ENCODE results near the gene HSBP1. TPM values are rescaled to one million over a fixed set of nuclear protein-coding genes. Genes with fewer than 3 reads are reported as not detected.

The HSBP1 gene
- total and polyA plus RNA-seq, 2 of the 13 experiments (the other 11 are each of a cell fraction or from before 2014, with no cell fraction given) = 249 to 292 TPM

DNA sequence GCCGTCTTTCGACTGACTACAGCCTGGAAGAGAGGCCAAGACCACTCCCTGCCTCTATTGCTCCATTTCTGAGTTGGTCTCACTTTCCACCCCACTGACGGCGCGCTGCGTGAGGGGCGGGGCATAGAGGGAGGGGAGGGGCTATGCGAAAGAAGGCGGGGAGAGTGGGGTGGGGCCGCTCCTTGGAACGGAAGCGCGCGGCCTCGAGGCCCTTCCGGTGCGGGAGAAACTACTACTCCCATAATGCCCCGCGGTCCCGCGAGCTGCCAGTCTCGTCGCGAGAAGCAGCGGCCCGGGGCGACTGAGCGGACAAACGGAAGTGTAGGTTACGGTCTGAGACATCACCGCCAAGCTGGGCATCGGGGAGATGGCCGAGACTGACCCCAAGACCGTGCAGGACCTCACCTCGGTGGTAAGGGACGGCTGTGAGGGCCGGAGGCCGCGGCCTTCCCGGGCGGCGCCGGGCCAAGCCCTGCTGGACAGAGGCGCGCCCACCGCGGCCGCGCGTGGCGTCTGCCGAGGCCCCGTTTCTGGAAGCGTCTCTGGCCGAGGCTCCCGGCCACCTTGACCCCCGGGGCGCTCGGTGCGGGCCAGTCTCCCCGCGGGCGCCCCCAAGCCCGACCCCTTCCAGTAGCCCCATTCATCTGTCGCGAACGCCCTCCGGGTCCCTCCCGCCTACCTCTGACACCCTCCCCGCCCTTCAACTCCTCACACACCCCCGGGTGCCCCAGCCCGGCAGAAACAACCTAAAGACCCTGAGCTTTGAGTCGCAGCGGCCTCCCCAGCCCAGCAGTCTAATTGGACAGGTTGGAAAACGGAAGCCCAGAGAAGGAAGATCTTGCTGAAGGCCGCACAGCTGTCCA, at the start of gene HSBP1 (continued):
- no peak for TF ChIP-seq CC2D1A (CRISPR knock-in tag; IDR thresholded peaks at IDR 0.05)
- TF ChIP-seq TAF1 (CRISPR knock-in tag; IDR thresholded peaks at IDR 0.05) = peak; percentile 84
- TF ChIP-seq, protein P1, sequence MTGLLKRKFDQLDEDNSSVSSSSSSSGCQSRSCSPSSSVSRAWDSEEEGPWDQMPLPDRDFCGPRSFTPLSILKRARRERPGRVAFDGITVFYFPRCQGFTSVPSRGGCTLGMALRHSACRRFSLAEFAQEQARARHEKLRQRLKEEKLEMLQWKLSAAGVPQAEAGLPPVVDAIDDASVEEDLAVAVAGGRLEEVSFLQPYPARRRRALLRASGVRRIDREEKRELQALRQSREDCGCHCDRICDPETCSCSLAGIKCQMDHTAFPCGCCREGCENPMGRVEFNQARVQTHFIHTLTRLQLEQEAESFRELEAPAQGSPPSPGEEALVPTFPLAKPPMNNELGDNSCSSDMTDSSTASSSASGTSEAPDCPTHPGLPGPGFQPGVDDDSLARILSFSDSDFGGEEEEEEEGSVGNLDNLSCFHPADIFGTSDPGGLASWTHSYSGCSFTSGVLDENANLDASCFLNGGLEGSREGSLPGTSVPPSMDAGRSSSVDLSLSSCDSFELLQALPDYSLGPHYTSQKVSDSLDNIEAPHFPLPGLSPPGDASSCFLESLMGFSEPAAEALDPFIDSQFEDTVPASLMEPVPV (CRISPR knock-in tag; IDR thresholded peaks at IDR 0.05) = 0 out of 2 replicates have a peak, but pooled peaks have one; percentile 59
- TF ChIP-seq ZNF20 (CRISPR knock-in tag; IDR thresholded peaks at IDR 0.05) = no peak
- TF ChIP-seq, protein P2, sequence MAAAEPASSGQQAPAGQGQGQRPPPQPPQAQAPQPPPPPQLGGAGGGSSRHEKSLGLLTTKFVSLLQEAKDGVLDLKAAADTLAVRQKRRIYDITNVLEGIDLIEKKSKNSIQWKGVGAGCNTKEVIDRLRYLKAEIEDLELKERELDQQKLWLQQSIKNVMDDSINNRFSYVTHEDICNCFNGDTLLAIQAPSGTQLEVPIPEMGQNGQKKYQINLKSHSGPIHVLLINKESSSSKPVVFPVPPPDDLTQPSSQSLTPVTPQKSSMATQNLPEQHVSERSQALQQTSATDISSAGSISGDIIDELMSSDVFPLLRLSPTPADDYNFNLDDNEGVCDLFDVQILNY (CRISPR knock-in tag; conservative IDR thresholded peaks at IDR 0.05) = peak; percentile 41; the same call in 1 of the 2 replicates
- TF ChIP-seq, protein P3, sequence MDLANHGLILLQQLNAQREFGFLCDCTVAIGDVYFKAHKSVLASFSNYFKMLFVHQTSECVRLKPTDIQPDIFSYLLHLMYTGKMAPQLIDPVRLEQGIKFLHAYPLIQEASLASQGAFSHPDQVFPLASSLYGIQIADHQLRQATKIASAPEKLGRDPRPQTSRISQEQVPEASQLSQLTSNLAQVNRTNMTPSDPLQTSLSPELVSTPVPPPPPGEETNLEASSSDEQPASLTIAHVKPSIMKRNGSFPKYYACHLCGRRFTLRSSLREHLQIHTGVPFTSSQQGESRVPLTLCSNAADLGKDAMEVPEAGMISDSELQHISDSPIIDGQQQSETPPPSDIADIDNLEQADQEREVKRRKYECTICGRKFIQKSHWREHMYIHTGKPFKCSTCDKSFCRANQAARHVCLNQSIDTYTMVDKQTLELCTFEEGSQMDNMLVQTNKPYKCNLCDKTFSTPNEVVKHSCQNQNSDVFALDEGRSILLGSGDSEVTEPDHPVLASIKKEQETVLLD (CRISPR knock-in tag; IDR thresholded peaks at IDR 0.05; ENCODE audit: low read depth) = peak; percentile 82
- peak; percentile 36; the same call in 1 of the 2 replicates for TF ChIP-seq ZNF775 (CRISPR knock-in tag; IDR thresholded peaks at IDR 0.05; ENCODE audit: borderline replicate concordance)
- no peak for TF ChIP-seq SRSF4 (IDR thresholded peaks at IDR 0.05; ENCODE audit: low read depth, low read length, poor library complexity, severe bottlenecking)
- TF ChIP-seq, protein P4, sequence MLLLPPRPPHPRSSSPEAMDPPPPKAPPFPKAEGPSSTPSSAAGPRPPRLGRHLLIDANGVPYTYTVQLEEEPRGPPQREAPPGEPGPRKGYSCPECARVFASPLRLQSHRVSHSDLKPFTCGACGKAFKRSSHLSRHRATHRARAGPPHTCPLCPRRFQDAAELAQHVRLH (CRISPR knock-in tag; IDR thresholded peaks at IDR 0.05; ENCODE audit: borderline replicate concordance, low read depth) = no peak
- no peak for TF ChIP-seq ZNF709 (CRISPR knock-in tag; IDR thresholded peaks at IDR 0.05)
- TF ChIP-seq U2AF1 (optimal IDR thresholded peaks at IDR 0.05; ENCODE audit: low read depth, low read length) = no peak
- no peak for TF ChIP-seq TAF15 (IDR thresholded peaks at IDR 0.05; ENCODE audit: low read depth, low read length, poor library complexity, severe bottlenecking)
- TF ChIP-seq ZNF468 (CRISPR knock-in tag; IDR thresholded peaks at IDR 0.05) = no peak
- TF ChIP-seq RAD21 (CRISPR knock-in tag; IDR thresholded peaks at IDR 0.05) = peak; percentile 59
- 0 out of 2 replicates have a peak, but pooled peaks have one; percentile 29 for TF ChIP-seq SRF (IDR thresholded peaks at IDR 0.05; ENCODE audit: low read depth, low read length)
- TF ChIP-seq, protein P5, sequence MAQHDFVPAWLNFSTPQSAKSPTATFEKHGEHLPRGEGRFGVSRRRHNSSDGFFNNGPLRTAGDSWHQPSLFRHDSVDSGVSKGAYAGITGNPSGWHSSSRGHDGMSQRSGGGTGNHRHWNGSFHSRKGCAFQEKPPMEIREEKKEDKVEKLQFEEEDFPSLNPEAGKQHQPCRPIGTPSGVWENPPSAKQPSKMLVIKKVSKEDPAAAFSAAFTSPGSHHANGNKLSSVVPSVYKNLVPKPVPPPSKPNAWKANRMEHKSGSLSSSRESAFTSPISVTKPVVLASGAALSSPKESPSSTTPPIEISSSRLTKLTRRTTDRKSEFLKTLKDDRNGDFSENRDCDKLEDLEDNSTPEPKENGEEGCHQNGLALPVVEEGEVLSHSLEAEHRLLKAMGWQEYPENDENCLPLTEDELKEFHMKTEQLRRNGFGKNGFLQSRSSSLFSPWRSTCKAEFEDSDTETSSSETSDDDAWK (CRISPR knock-in tag; IDR thresholded peaks at IDR 0.05) = no peak
- no peak for TF ChIP-seq KDM1A (CRISPR knock-in tag; IDR thresholded peaks at IDR 0.05)
- no peak for TF ChIP-seq MAFG (CRISPR knock-in tag; IDR thresholded peaks at IDR 0.05)
- TF ChIP-seq ZNF335 (CRISPR knock-in tag; IDR thresholded peaks at IDR 0.05) = no peak
- 0 out of 2 replicates have a peak, but pooled peaks have one; percentile 44 for TF ChIP-seq RARG (CRISPR knock-in tag; IDR thresholded peaks at IDR 0.05; ENCODE audit: low read depth)
- TF ChIP-seq RXRB (CRISPR knock-in tag; IDR thresholded peaks at IDR 0.05; ENCODE audit: borderline replicate concordance) = peak; percentile 49; the same call in 1 of the 2 replicates
- TF ChIP-seq, protein P6, sequence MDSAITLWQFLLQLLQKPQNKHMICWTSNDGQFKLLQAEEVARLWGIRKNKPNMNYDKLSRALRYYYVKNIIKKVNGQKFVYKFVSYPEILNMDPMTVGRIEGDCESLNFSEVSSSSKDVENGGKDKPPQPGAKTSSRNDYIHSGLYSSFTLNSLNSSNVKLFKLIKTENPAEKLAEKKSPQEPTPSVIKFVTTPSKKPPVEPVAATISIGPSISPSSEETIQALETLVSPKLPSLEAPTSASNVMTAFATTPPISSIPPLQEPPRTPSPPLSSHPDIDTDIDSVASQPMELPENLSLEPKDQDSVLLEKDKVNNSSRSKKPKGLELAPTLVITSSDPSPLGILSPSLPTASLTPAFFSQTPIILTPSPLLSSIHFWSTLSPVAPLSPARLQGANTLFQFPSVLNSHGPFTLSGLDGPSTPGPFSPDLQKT (CRISPR knock-in tag; IDR thresholded peaks at IDR 0.05; ENCODE audit: borderline replicate concordance) = peak; percentile 92; the same call in 1 of the 2 replicates
